ENCODE measurements around the gene KIF6.

KIF6 gene

DNA sequence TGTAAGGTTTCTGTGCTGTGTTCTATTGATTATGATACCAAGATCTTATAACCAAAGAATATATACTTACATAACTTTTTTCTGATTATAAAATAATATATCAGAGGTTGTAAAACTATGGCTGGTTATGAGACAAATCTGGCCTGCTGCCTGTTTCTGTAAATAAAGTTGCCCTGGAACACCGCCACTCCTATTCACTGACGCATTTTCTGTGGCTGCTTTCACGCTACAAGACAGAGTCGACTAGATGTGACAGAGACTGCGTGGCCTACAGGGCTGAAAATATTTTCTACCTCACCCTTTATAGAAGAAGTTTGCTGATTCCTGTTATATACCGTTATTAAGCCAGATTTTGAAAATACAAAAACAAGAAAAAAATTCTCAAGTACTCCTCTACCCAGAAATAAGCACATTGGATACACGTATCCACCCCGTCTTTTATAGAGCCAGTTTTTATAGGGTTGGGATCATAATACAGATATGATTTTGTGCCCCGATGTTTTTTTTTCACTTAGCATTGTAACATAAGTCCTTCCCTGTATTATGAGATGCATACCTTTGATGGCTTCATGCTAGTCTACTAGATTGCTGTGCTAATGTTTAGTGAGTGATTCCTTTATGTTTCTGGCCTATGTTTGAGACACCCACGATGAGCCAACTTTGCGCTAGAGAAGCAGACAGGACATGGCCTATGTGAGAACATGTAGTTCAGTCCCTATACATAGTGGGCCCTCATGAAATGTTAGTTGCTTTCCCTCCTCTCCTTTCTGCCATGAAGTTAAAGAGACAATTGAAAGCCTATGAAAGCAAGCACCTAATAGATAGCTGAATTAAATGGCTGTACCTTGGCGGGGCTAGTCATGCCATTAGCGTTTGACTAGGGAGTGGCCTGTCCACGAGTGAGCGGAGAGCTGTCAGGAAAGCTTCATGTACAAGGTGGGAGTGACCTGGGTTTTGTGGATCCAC, 304.6 kb downstream of the KIF6 start:
- H3K9me3 ChIP-seq (ENCODE audit: control insufficient read depth, low read length): no peaks in the 10 kb centered on the region
- no peak for DNase-seq
- no peaks in the 10 kb centered on the region for H3K36me3 ChIP-seq (ENCODE audit: control insufficient read depth, insufficient read depth, low read length)
- no peak overlapping the region for H3K4me3 ChIP-seq (ENCODE audit: insufficient read depth, low read depth, low read length, poor library complexity, severe bottlenecking)
- no peak overlapping the region for H3K27ac ChIP-seq (ENCODE audit: insufficient read depth, low read length, poor library complexity, severe bottlenecking)
- no peaks in the 10 kb centered on the region for H3K4me1 ChIP-seq (ENCODE audit: control insufficient read depth, insufficient read depth, low read length, poor library complexity, severe bottlenecking)
- no peaks in the 10 kb centered on the region for H3K27me3 ChIP-seq (replicated peaks; ENCODE audit: control insufficient read depth, insufficient read depth, low read length, poor library complexity, severe bottlenecking)

DNA sequence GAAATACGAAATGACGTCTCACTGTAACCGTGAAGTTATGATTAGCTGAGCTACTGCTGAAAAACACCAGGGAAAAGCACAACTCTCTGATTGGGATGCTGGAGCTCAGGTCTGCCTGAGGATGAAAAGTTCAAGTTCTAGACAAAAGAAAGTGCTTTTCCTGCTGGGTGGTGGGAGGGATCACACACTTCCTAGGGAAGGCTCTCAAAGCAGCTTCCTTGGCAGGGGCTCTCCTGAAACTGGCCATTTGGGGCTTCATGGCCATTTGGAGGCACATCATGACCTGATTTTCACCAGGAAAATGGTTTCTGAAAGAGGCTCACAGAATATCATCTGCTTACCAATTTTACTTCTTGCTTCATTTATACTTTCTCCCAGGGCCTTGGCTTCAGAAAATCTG, 305.6 kb downstream of the KIF6 start:
- no peak for DNase-seq
- Histone ChIP-seq H3K36me3 (ENCODE audit: control insufficient read depth, insufficient read depth, low read length) (no peaks in the 10 kb centered on the region), H3K27ac (ENCODE audit: insufficient read depth, low read length, poor library complexity, severe bottlenecking) (no peak overlapping the region)

DNA sequence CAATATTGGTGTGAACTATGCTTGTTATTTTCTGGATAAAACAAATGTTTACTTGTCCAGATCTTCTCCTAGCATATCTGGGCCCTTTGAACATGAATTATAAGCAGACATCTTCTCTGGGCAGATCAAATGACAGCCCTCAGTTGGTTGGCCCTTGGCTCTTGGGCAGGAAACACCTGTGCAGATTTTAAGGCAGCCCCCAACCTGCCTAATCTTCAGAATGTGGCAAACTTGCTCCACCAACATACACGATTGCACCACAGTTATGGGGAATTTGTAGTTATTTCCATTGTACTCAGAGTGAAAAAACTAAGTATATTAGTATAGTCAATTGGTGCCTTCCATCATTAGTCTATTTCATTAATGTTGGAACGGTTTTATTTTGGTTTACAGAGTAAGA, 307.8 kb downstream of the KIF6 start:
- H3K27ac ChIP-seq (ENCODE audit: insufficient read depth, low read length, poor library complexity, severe bottlenecking): no peak overlapping the region
- DNase-seq: no peak
- no peaks in the 10 kb centered on the region for H3K27me3 ChIP-seq (replicated peaks; ENCODE audit: control insufficient read depth, insufficient read depth, low read length, poor library complexity, severe bottlenecking)
- no peaks in the 10 kb centered on the region for H3K4me1 ChIP-seq (ENCODE audit: control insufficient read depth, insufficient read depth, low read length, poor library complexity, severe bottlenecking)
- H3K36me3 ChIP-seq (ENCODE audit: control insufficient read depth, insufficient read depth, low read length): no peaks in the 10 kb centered on the region
- H3K9me3 ChIP-seq (ENCODE audit: control insufficient read depth, low read length): no peaks in the 10 kb centered on the region
- H3K4me3 ChIP-seq (ENCODE audit: insufficient read depth, low read depth, low read length, poor library complexity, severe bottlenecking): no peak overlapping the region

More for the DNA sequence above, 305.6 kb downstream of the KIF6 start:
- Histone ChIP-seq H3K9me3 (ENCODE audit: control insufficient read depth, low read length) (no peaks in the 10 kb centered on the region), H3K27me3 (replicated peaks; ENCODE audit: control insufficient read depth, insufficient read depth, low read length, poor library complexity, severe bottlenecking) (no peaks in the 10 kb centered on the region), H3K4me3 (ENCODE audit: insufficient read depth, low read depth, low read length, poor library complexity, severe bottlenecking) (no peak overlapping the region), H3K4me1 (ENCODE audit: control insufficient read depth, insufficient read depth, low read length, poor library complexity, severe bottlenecking) (no peaks in the 10 kb centered on the region)

DNA sequence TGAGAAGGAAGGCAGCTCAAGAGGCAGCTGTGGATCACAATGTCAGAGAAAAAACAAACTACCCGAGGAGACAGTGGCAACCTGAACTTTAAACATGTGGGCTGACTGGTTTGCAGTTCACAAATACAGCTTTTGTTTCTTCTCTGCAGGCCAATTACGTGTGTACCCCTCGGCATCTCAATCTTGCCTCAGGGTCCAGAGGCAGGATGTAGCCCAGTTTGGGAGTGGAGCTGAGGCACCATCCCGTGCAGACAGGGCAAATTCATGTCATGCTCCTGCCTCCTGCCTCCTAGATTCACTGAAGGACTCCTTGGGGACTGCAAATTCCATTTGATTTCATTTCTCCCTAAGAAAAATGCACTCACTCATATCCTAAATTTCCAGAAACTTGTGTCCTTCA, 308.5 kb downstream of the KIF6 start:
- Histone ChIP-seq H3K27me3 (replicated peaks; ENCODE audit: control insufficient read depth, insufficient read depth, low read length, poor library complexity, severe bottlenecking) (no peaks in the 10 kb centered on the region), H3K27ac (ENCODE audit: insufficient read depth, low read length, poor library complexity, severe bottlenecking) (no peak overlapping the region), H3K4me3 (ENCODE audit: insufficient read depth, low read depth, low read length, poor library complexity, severe bottlenecking) (no peak overlapping the region), H3K9me3 (ENCODE audit: control insufficient read depth, low read length) (no peaks in the 10 kb centered on the region), H3K36me3 (ENCODE audit: control insufficient read depth, insufficient read depth, low read length) (no peaks in the 10 kb centered on the region), H3K4me1 (ENCODE audit: control insufficient read depth, insufficient read depth, low read length, poor library complexity, severe bottlenecking) (no peaks in the 10 kb centered on the region)
- DNase-seq: no peak

DNA sequence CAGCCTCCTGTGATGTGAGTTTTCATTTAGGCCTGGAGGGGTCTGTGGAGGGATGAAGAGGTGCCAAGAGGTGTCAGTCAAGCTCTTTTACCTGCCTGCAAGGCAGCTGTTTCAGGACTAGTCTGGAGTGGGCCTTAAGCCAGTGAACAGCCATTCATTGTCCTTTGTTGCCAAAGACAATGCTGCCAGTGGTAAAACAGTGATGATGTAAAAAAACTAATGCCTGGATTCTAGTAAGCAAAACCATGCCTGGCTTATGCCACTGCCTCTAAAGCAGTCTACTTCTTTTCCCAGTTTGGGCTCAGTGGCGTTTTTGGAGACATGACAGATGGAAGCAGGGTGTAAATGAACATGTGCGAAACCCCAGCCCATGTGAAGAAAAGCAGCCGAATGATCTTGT, 309.2 kb downstream of the KIF6 start:
- H3K9me3 ChIP-seq (ENCODE audit: control insufficient read depth, low read length): no peaks in the 10 kb centered on the region
- H3K36me3 ChIP-seq (ENCODE audit: control insufficient read depth, insufficient read depth, low read length): no peaks in the 10 kb centered on the region
- H3K4me3 ChIP-seq (ENCODE audit: insufficient read depth, low read depth, low read length, poor library complexity, severe bottlenecking): no peak overlapping the region
- no peaks in the 10 kb centered on the region for H3K4me1 ChIP-seq (ENCODE audit: control insufficient read depth, insufficient read depth, low read length, poor library complexity, severe bottlenecking)
- H3K27me3 ChIP-seq (replicated peaks; ENCODE audit: control insufficient read depth, insufficient read depth, low read length, poor library complexity, severe bottlenecking): no peaks in the 10 kb centered on the region
- no peak overlapping the region for H3K27ac ChIP-seq (ENCODE audit: insufficient read depth, low read length, poor library complexity, severe bottlenecking)
- no peak for DNase-seq

DNA sequence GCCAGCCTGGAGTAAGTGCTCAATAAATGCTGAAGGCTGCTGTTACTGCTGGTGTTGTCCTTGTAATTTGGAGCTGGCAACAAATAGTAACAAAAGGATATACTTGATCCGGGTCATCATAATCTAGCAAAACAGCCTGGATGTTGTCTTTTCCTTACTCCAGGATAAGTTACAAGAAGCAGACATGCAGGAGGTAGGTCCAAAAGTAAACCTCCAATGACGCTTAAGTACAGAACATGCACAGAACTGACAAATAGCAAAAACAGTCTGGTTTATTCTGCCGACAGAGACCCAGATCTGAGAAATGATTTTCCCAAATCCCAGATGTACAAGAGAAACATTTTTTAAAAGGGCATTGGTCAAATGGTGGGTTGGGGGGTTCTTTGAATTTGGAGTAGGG, 309.7 kb downstream of the KIF6 start:
- no peaks in the 10 kb centered on the region for H3K27me3 ChIP-seq (replicated peaks; ENCODE audit: control insufficient read depth, insufficient read depth, low read length, poor library complexity, severe bottlenecking)
- H3K36me3 ChIP-seq (ENCODE audit: control insufficient read depth, insufficient read depth, low read length): no peaks in the 10 kb centered on the region
- no peak for DNase-seq
- no peaks in the 10 kb centered on the region for H3K4me1 ChIP-seq (ENCODE audit: control insufficient read depth, insufficient read depth, low read length, poor library complexity, severe bottlenecking)
- H3K9me3 ChIP-seq (ENCODE audit: control insufficient read depth, low read length): no peaks in the 10 kb centered on the region
- H3K4me3 ChIP-seq (ENCODE audit: insufficient read depth, low read depth, low read length, poor library complexity, severe bottlenecking): no peak overlapping the region
- no peak overlapping the region for H3K27ac ChIP-seq (ENCODE audit: insufficient read depth, low read length, poor library complexity, severe bottlenecking)

DNA sequence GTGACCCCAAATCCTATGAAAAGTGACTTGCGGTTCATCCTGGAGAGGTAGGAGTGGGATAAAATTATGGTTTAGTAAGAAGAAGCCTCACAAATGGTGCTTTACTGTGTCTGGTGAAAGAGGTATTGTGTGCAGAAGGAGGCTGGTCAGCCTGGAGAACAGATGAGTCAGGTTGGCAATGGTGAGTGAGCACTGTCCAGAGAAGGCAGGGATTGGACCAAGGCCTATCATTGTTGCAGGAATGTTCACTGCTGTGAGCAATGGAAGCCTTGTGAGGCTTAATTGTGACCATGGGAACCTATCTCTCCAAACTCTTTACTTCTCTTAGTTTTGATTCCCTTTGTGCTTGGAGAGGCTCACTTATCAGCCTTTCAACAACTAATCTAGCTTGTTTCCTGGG, 313.7 kb downstream of the KIF6 start:
- Histone ChIP-seq H3K36me3 (ENCODE audit: control insufficient read depth, insufficient read depth, low read length) (no peaks in the 10 kb centered on the region), H3K27ac (ENCODE audit: insufficient read depth, low read length, poor library complexity, severe bottlenecking) (no peak overlapping the region), H3K4me3 (ENCODE audit: insufficient read depth, low read depth, low read length, poor library complexity, severe bottlenecking) (no peak overlapping the region), H3K27me3 (replicated peaks; ENCODE audit: control insufficient read depth, insufficient read depth, low read length, poor library complexity, severe bottlenecking) (no peaks in the 10 kb centered on the region), H3K4me1 (ENCODE audit: control insufficient read depth, insufficient read depth, low read length, poor library complexity, severe bottlenecking) (no peaks in the 10 kb centered on the region), H3K9me3 (ENCODE audit: control insufficient read depth, low read length) (no peaks in the 10 kb centered on the region)
- no peak for DNase-seq

DNA sequence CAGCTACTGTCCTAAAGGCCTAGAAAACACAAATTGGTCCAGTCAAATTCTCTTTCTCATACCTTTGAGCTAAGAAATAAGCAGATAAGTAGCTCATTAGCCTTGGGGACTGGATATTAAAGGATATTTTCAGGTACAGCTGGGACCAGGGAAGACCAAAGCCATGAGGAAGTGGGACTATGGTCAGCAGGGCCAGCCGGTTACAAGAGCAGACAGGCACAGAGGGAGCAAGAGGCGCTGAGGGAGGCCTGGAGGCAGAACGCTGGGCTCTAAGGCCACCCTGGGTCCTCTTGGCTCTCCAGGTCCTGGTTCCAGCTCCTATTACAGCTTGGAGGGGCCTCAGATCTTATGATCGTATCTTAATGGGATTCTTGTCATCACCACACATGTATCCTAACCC, 314.2 kb downstream of the KIF6 start:
- Histone ChIP-seq H3K27ac (ENCODE audit: insufficient read depth, low read length, poor library complexity, severe bottlenecking) (no peak overlapping the region), H3K4me3 (ENCODE audit: insufficient read depth, low read depth, low read length, poor library complexity, severe bottlenecking) (no peak overlapping the region), H3K9me3 (ENCODE audit: control insufficient read depth, low read length) (no peaks in the 10 kb centered on the region), H3K4me1 (ENCODE audit: control insufficient read depth, insufficient read depth, low read length, poor library complexity, severe bottlenecking) (no peaks in the 10 kb centered on the region), H3K36me3 (ENCODE audit: control insufficient read depth, insufficient read depth, low read length) (no peaks in the 10 kb centered on the region), H3K27me3 (replicated peaks; ENCODE audit: control insufficient read depth, insufficient read depth, low read length, poor library complexity, severe bottlenecking) (no peaks in the 10 kb centered on the region)
- no peak for DNase-seq

DNA sequence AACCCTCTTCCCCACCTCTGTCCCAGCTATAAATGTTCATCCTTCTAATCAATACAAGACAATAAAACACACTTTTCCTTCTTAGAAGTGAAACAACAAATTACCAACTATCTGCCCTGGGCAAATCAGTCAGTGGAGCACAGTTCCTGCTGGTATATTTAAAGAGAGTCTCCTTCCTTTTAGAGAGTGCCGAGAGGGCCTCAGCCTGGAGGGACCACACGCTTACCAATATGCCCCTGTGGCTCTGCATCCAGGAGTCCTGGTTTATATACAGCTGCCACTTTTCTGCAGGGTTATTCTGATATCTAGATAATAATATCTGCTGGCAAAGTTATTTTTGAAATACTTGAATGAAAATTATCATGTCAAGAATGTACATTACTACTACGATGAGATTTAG, 315.3 kb downstream of the KIF6 start:
- H3K27ac ChIP-seq (ENCODE audit: insufficient read depth, low read length, poor library complexity, severe bottlenecking): no peak overlapping the region
- DNase-seq: no peak

DNA sequence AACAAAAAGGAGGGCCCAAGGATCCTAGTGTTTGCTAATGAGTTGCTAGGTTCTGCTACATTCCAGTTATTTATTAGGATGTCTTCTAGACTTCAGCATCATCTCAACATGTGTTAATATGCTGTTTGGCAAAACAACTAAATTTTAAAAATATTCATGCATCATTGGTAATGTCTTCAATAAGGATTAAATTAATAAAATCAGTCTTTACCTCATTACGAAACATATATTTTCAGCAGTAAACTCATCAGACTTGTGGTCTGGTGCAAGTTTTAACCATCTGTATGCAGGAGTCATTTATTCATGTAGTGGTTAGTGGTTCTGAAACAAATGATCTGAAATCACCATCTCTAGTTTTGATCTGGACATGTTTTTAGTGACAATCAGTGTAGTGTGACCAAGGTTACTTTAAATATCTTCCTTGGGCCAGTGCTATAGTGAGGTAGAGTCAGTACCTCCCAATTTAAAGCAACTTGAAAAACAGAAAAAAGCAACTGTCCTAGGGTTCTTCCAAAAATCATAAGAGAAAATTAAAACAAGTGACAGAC, 317.7 kb downstream of the KIF6 start:
- no peaks in the 10 kb centered on the region for H3K36me3 ChIP-seq (ENCODE audit: control insufficient read depth, insufficient read depth, low read length)
- no peak overlapping the region for H3K4me3 ChIP-seq (ENCODE audit: insufficient read depth, low read depth, low read length, poor library complexity, severe bottlenecking)
- H3K27ac ChIP-seq (ENCODE audit: insufficient read depth, low read length, poor library complexity, severe bottlenecking): no peak overlapping the region
- H3K4me1 ChIP-seq (ENCODE audit: control insufficient read depth, insufficient read depth, low read length, poor library complexity, severe bottlenecking): no peaks in the 10 kb centered on the region
- H3K9me3 ChIP-seq (ENCODE audit: control insufficient read depth, low read length): no peaks in the 10 kb centered on the region
- H3K27me3 ChIP-seq (replicated peaks; ENCODE audit: control insufficient read depth, insufficient read depth, low read length, poor library complexity, severe bottlenecking): no peaks in the 10 kb centered on the region
- DNase-seq: no peak

More for the DNA sequence above, 315.3 kb downstream of the KIF6 start:
- no peak overlapping the region for H3K4me3 ChIP-seq (ENCODE audit: insufficient read depth, low read depth, low read length, poor library complexity, severe bottlenecking)
- no peaks in the 10 kb centered on the region for H3K9me3 ChIP-seq (ENCODE audit: control insufficient read depth, low read length)
- no peaks in the 10 kb centered on the region for H3K36me3 ChIP-seq (ENCODE audit: control insufficient read depth, insufficient read depth, low read length)
- no peaks in the 10 kb centered on the region for H3K27me3 ChIP-seq (replicated peaks; ENCODE audit: control insufficient read depth, insufficient read depth, low read length, poor library complexity, severe bottlenecking)
- no peaks in the 10 kb centered on the region for H3K4me1 ChIP-seq (ENCODE audit: control insufficient read depth, insufficient read depth, low read length, poor library complexity, severe bottlenecking)

Data from effector memory CD4-positive, alpha-beta T cell (primary cell).